ENCODE data around the gene MS4A8. TPM values are rescaled to one million over a fixed set of nuclear protein-coding genes. Genes with fewer than 3 reads are reported as not detected.
A peak's percentile ranks its signal among the peaks of the same experiment; 100 is the strongest.

The MS4A8 gene, protein sequence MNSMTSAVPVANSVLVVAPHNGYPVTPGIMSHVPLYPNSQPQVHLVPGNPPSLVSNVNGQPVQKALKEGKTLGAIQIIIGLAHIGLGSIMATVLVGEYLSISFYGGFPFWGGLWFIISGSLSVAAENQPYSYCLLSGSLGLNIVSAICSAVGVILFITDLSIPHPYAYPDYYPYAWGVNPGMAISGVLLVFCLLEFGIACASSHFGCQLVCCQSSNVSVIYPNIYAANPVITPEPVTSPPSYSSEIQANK
- not detected in 2 replicates for total RNA-seq
- not detected for total RNA-seq (2013)
- not detected in 2 replicates for polyA plus RNA-seq
- not detected in 2 replicates for polyA minus RNA-seq

GRCh38 chr11:60699284-60699691 lies at the start of gene MS4A8:
MS4A8 (plus strand) TSS chr11:60699612; CDS start chr11:60700861, 1,249 bp downstream.
- ATAC-seq (ENCODE audit: low read depth) = no peak
- H3K27me3 ChIP-seq (replicated peaks in 1 of 4; ENCODE audit: control extremely low read depth in 1 of 4, control insufficient read depth in 3 of 4, insufficient read depth in 4 of 4, low read length in 3 of 4) = no peaks in the 10 kb centered on the region
- H3K4me2 ChIP-seq (replicated peaks; ENCODE audit: low read depth, low read length, poor library complexity, severe bottlenecking) = no peak within 1 kb of the TSS
- WGBS (ENCODE audit: insufficient coverage) = 0% methylated on average over 1 of the region's 2 CpGs
- TF ChIP-seq EZH2 (IDR thresholded peaks at IDR 0.05; ENCODE audit: borderline replicate concordance, insufficient read depth, low read depth, low read length, poor library complexity, severe bottlenecking) (no peak), CTCF (IDR thresholded peaks at IDR 0.05) (no peak)
- Mint-ChIP-seq H3K4me1 (no peaks in the 10 kb centered on the region), H3K9me3 (ENCODE audit: insufficient read depth) (no peaks in the 10 kb centered on the region), H3K4me3 (no peak within 1 kb of the TSS), H3K27me3 (no peaks in the 10 kb centered on the region), H3K27ac (no peak within 1 kb of the TSS)
- H3K4me3 ChIP-seq (ENCODE audit: control extremely low read depth in 1 of 5, extremely low read depth in 1 of 5, insufficient read depth in 1 of 5, low read depth in 2 of 5, low read length in 4 of 5) = no peak within 1 kb of the TSS
- no peaks in the 10 kb centered on the region for H3K36me3 ChIP-seq (replicated peaks in 1 of 2; ENCODE audit: control extremely low read depth in 1 of 2, control insufficient read depth in 1 of 2, extremely low read depth in 1 of 2, insufficient read depth in 2 of 2, low read length in 1 of 2)
- DNase-seq = no peak
- ChIA-PET POLR2A (no interaction called here), CTCF (interaction anchor here (1.2 kb wide), 1 partner anchor 10 kb away, joined by 3 read pairs; no protein-coding TSS in a partner anchor)
- no peak within 1 kb of the TSS for H3K27ac ChIP-seq (ENCODE audit: low read length in 2 of 2)
- intact Hi-C loops (cut with micrococcal nuclease) = no loop called here
- no peak within 1 kb of the TSS for H3K9ac ChIP-seq (ENCODE audit: low read length)
- H2AFZ ChIP-seq (ENCODE audit: insufficient read depth, low read depth, low read length, poor library complexity, severe bottlenecking) = peak within 1 kb of the TSS; percentile 3
- H3K9me3 ChIP-seq (ENCODE audit: control extremely low read depth in 1 of 3, control insufficient read depth in 2 of 3, insufficient read depth in 1 of 3, low read length in 2 of 3) = no peaks in the 10 kb centered on the region
- H4K20me1 ChIP-seq (ENCODE audit: control insufficient read depth, insufficient read depth, low read length, poor library complexity, severe bottlenecking) = no peaks in the 10 kb centered on the region
- H3K4me1 ChIP-seq (ENCODE audit: control insufficient read depth in 2 of 2, insufficient read depth in 2 of 2, low read length in 2 of 2) = no peaks in the 10 kb centered on the region
- H3K79me2 ChIP-seq (ENCODE audit: control insufficient read depth, insufficient read depth, low read length) = no peaks in the 10 kb centered on the region

DNA sequence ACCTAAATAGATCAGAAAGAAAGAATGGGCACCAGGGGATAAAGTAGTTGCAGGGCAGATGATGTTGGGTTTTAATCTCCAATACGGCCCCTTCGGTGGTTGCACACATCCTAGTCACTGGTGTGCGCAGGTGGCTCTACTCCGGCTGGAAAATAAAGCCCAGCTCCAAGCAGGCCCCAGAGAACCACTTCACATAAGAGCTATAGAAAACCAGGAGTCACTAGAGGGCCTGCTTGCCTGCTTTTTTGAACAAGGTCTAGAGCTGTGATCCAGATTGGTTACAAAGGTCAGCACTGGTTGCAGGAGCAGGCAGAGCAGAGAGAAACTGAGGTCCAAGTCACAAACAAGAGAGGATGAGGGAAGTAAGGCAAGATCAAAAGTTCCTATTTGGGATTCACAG lies 41.5 kb upstream of the MS4A8 start:
- H3K36me3 ChIP-seq (replicated peaks in 1 of 2; ENCODE audit: control extremely low read depth in 1 of 2, control insufficient read depth in 1 of 2, extremely low read depth in 1 of 2, insufficient read depth in 2 of 2, low read length in 1 of 2) = no peaks in the 10 kb centered on the region
- TF ChIP-seq CTCF (IDR thresholded peaks at IDR 0.05) (no peak), EZH2 (IDR thresholded peaks at IDR 0.05; ENCODE audit: borderline replicate concordance, insufficient read depth, low read depth, low read length, poor library complexity, severe bottlenecking) (no peak)
- no peak for DNase-seq
- 100% methylated on average over 1 of the region's 4 CpGs for WGBS (ENCODE audit: insufficient coverage)
- no peaks in the 10 kb centered on the region for H3K9me3 ChIP-seq (ENCODE audit: control extremely low read depth in 1 of 3, control insufficient read depth in 2 of 3, insufficient read depth in 1 of 3, low read length in 2 of 3)
- ATAC-seq (ENCODE audit: low read depth) = no peak
- ChIA-PET POLR2A (no interaction called here), CTCF (interaction anchor here (1.0 kb wide), 2 partner anchors 43 to 117 kb away, joined by 3 read pairs; no protein-coding TSS in a partner anchor)
- no peaks in the 10 kb centered on the region for H3K79me2 ChIP-seq (ENCODE audit: control insufficient read depth, insufficient read depth, low read length)
- Mint-ChIP-seq H3K4me1 (no peaks in the 10 kb centered on the region), H3K27me3 (peaks cover 25% of the 10 kb centered on the region), H3K27ac (no peak overlapping the region), H3K9me3 (ENCODE audit: insufficient read depth) (no peaks in the 10 kb centered on the region), H3K4me3 (no peak overlapping the region)
- intact Hi-C loops (cut with micrococcal nuclease) = no loop called here
- H3K27ac ChIP-seq (ENCODE audit: low read length in 2 of 2) = no peak overlapping the region
- peaks cover 0 to 5% (median 2%) of the 10 kb centered on the region in 4 experiments for H3K27me3 ChIP-seq (replicated peaks in 1 of 4; ENCODE audit: control extremely low read depth in 1 of 4, control insufficient read depth in 3 of 4, insufficient read depth in 4 of 4, low read length in 3 of 4)
- no peak overlapping the region for H3K4me3 ChIP-seq (ENCODE audit: control extremely low read depth in 1 of 5, extremely low read depth in 1 of 5, insufficient read depth in 1 of 5, low read depth in 2 of 5, low read length in 4 of 5)
- no peak overlapping the region for H3K9ac ChIP-seq (ENCODE audit: low read length)
- H3K4me2 ChIP-seq (replicated peaks; ENCODE audit: low read depth, low read length, poor library complexity, severe bottlenecking) = no peak overlapping the region
- no peaks in the 10 kb centered on the region for H4K20me1 ChIP-seq (ENCODE audit: control insufficient read depth, insufficient read depth, low read length, poor library complexity, severe bottlenecking)
- H2AFZ ChIP-seq (ENCODE audit: insufficient read depth, low read depth, low read length, poor library complexity, severe bottlenecking) = no peak overlapping the region
- no peaks in the 10 kb centered on the region for H3K4me1 ChIP-seq (ENCODE audit: control insufficient read depth in 2 of 2, insufficient read depth in 2 of 2, low read length in 2 of 2)

All from B cell (primary cell).